ENCODE data around the gene RHCG. TPM values are rescaled to one million over a fixed set of nuclear protein-coding genes. Genes with fewer than 3 reads are reported as not detected.

Gene RHCG
- total RNA-seq = under 1 TPM in 1 of 2 donors, not detected in 1; 0.17 TPM
- under 1 TPM; 0.25 to 0.37 TPM for polyA plus RNA-seq
- long read RNA-seq, donor 1 = 0 reads
- long read RNA-seq, donor 2, partial matches to known transcripts = 0 of 1 reads
- long read RNA-seq, donor 2, other reads (novel, unspliced or antisense) = 0 of 1 reads
- long read RNA-seq, donor 3, partial matches to known transcripts = 0 of 1 reads
- long read RNA-seq, donor 3, other reads (novel, unspliced or antisense) = 0 of 1 reads
- long read RNA-seq, donor 4, partial matches to known transcripts = 0 of 1 reads
- long read RNA-seq, donor 4, other reads (novel, unspliced or antisense) = 0 of 1 reads
- long read RNA-seq, donor 5, partial matches to known transcripts = 0 of 4 reads
- long read RNA-seq, donor 5, other reads (novel, unspliced or antisense) = 0 of 4 reads

DNA sequence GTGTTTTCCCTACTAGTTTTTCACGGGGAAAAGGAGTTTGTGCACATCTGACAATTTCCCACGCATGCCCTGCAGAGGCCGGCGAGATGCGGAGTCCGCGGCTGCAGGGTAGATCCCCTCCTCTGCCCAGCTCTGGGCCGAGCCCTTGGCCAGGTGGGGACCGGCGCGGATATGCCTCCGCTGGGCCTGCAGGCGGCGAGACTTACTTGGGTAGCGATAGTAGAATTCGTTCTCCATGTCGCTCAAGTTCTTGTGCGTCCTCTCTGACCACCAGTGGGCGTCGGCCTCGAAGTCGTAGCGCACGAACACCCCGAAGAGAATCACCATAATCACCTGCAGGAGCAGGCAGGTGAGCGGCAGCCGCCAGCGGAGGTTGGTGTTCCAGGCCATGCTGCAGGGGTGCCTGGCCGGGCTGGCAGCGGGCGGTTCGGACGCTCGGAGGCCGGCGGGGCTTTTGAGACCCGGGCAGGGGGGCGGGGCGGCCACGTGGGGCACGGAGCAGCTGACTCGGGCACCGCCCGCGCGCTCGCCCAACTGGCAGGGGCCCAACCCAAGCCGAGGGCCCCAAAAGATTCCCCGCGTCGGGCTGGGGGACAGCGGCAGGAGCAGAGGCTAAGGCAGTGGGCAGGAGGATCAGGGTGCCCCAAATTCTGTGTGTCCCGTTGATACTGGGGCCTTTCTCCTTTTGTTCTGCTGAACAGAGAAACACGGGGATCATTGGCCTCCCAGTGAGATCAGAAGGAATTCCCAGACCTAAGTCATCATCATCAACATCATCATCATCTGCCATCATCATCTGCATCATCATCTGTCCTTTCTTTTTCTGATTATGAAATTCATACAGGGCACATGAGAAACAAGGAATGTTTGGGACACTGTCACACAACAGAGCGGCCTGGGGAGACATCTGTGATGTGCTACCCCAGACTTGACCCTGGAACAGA is at the start of gene RHCG:
Gene RHCG, minus strand, starts transcription at position 429 of the 944 bp plus-strand sequence. Its CDS starts 39 bp downstream, at position 390.
- H3K27me3 ChIP-seq (ENCODE audit: control insufficient read depth in 3 of 3, insufficient read depth in 3 of 3, low read length in 2 of 3) = peaks cover 3 to 13% (median 10%) of the 10 kb centered on the region in 3 donors
- TF ChIP-seq, protein P1, sequence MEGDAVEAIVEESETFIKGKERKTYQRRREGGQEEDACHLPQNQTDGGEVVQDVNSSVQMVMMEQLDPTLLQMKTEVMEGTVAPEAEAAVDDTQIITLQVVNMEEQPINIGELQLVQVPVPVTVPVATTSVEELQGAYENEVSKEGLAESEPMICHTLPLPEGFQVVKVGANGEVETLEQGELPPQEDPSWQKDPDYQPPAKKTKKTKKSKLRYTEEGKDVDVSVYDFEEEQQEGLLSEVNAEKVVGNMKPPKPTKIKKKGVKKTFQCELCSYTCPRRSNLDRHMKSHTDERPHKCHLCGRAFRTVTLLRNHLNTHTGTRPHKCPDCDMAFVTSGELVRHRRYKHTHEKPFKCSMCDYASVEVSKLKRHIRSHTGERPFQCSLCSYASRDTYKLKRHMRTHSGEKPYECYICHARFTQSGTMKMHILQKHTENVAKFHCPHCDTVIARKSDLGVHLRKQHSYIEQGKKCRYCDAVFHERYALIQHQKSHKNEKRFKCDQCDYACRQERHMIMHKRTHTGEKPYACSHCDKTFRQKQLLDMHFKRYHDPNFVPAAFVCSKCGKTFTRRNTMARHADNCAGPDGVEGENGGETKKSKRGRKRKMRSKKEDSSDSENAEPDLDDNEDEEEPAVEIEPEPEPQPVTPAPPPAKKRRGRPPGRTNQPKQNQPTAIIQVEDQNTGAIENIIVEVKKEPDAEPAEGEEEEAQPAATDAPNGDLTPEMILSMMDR (IDR thresholded peaks at IDR 0.05; ENCODE audit: control extremely low read depth, extremely low read depth) = no peak
- H3K36me3 ChIP-seq (ENCODE audit: control insufficient read depth in 4 of 4, insufficient read depth in 4 of 4, low read length in 4 of 4) = no peaks in the 10 kb centered on the region
- WGBS, 2 donors = 5% methylated on average over 54 to 55 of the region's 55 CpGs
- no peak for ATAC-seq (ENCODE audit: insufficient read depth, low FRiP score)
- H3K9ac ChIP-seq (ENCODE audit: insufficient read depth in 1 of 2, low read length in 2 of 2) = no peak within 1 kb of the TSS
- no peak within 1 kb of the TSS for H3K4me3 ChIP-seq
- H3K9me3 ChIP-seq (ENCODE audit: control insufficient read depth in 4 of 4, insufficient read depth in 3 of 4, low read length in 3 of 4) = no peaks in the 10 kb centered on the region
- peak; percentile 63 to 68 (median 66) for DNase-seq
- peaks cover 0 to 13% (median 0%) of the 10 kb centered on the region in 5 donors for H3K4me1 ChIP-seq (ENCODE audit: control insufficient read depth in 5 of 5, insufficient read depth in 5 of 5, low read length in 5 of 5)
- H3K27ac ChIP-seq (ENCODE audit: low read depth in 1 of 2, low read length in 1 of 2) = no peak within 1 kb of the TSS

DNA sequence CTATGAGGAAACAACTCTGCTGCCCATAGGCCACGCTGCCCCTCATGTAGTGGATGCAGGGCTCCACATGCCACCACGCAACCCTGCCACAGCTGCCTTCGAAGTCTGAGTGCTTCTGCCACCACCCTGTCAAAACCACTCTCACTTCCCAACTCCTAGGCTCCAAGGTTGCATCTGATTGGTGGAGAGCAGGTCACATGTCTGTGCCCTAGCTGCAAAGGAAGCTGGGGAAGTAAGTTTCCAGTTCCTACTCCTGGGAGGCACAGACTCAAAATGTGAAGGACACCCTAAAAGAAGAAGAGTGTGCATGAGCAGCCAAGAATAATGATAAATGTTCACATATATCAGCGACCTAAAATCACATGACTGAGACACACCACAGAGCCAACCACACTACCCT is 47.0 kb upstream of the RHCG start:
- no peaks in the 10 kb centered on the region for H3K27me3 ChIP-seq (ENCODE audit: control insufficient read depth in 3 of 3, insufficient read depth in 3 of 3, low read length in 2 of 3)
- H3K36me3 ChIP-seq (ENCODE audit: control insufficient read depth in 4 of 4, insufficient read depth in 4 of 4, low read length in 4 of 4) = no peaks in the 10 kb centered on the region
- H3K9me3 ChIP-seq (ENCODE audit: control insufficient read depth in 4 of 4, insufficient read depth in 3 of 4, low read length in 3 of 4) = peaks cover 0 to 10% (median 1%) of the 10 kb centered on the region in 4 donors
- DNase-seq = no peak
- ATAC-seq (ENCODE audit: insufficient read depth, low FRiP score) = no peak
- no peak overlapping the region for H3K4me3 ChIP-seq
- WGBS, 2 donors = 82 to 86% methylated on average over 4 of the region's 4 CpGs
- H3K4me1 ChIP-seq (ENCODE audit: control insufficient read depth in 5 of 5, insufficient read depth in 5 of 5, low read length in 5 of 5) = no peaks in the 10 kb centered on the region
- TF ChIP-seq, protein P1 (IDR thresholded peaks at IDR 0.05; ENCODE audit: control extremely low read depth, extremely low read depth) = no peak
- H3K9ac ChIP-seq (ENCODE audit: insufficient read depth in 1 of 2, low read length in 2 of 2) = no peak overlapping the region
- no peak overlapping the region for H3K27ac ChIP-seq (ENCODE audit: low read depth in 1 of 2, low read length in 1 of 2)

DNA sequence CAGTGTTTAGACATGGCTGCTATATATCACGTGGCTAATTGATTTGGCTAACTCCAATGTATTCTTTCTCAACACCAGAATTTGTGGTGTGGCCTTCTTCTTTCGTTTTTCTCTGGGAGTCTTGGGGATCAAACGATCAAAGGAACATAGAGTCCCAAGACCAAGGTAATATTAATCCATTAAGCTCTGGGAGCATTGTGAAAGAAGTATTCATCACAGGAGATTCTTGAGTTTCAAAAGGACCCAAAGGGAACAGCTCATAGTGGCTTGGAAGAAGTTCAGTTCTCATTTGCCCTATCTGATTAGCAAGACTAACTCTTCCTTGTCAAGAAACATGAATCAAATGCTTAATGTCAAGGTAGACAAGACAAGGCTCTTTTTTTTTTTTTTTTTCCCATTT is 46.0 kb upstream of the RHCG start:
- peaks cover 0 to 11% (median 3%) of the 10 kb centered on the region in 4 donors for H3K9me3 ChIP-seq (ENCODE audit: control insufficient read depth in 4 of 4, insufficient read depth in 3 of 4, low read length in 3 of 4)
- no peak for DNase-seq
- H3K27me3 ChIP-seq (ENCODE audit: control insufficient read depth in 3 of 3, insufficient read depth in 3 of 3, low read length in 2 of 3) = no peaks in the 10 kb centered on the region
- ATAC-seq (ENCODE audit: insufficient read depth, low FRiP score) = no peak
- TF ChIP-seq, protein P1 (IDR thresholded peaks at IDR 0.05; ENCODE audit: control extremely low read depth, extremely low read depth) = no peak
- H3K4me3 ChIP-seq = no peak overlapping the region
- no peak overlapping the region for H3K27ac ChIP-seq (ENCODE audit: low read depth in 1 of 2, low read length in 1 of 2)
- WGBS, 2 donors = 75 to 87% methylated on average over 3 of the region's 3 CpGs
- no peak overlapping the region for H3K9ac ChIP-seq (ENCODE audit: insufficient read depth in 1 of 2, low read length in 2 of 2)
- no peaks in the 10 kb centered on the region for H3K4me1 ChIP-seq (ENCODE audit: control insufficient read depth in 5 of 5, insufficient read depth in 5 of 5, low read length in 5 of 5)
- no peaks in the 10 kb centered on the region for H3K36me3 ChIP-seq (ENCODE audit: control insufficient read depth in 4 of 4, insufficient read depth in 4 of 4, low read length in 4 of 4)

Data from lung (tissue), 16 donors.